ENCODE results near the gene EIF3I. TPM values are rescaled to one million over a fixed set of nuclear protein-coding genes. Genes with fewer than 3 reads are reported as not detected.

EIF3I gene
- total RNA-seq, 4 donors from 2014 or later = 128 to 189 (median 169) TPM

- no peak for DNase-seq (ENCODE audit: low spot score in 2 of 2)
- WGBS, 2 donors = 3% methylated on average over 35 to 36 of the region's 36 CpGs
- H3K4me3 ChIP-seq (ENCODE audit: low read depth, poor library complexity, severe bottlenecking) = peak overlapping the region; percentile 48
- TF ChIP-seq, protein P1, sequence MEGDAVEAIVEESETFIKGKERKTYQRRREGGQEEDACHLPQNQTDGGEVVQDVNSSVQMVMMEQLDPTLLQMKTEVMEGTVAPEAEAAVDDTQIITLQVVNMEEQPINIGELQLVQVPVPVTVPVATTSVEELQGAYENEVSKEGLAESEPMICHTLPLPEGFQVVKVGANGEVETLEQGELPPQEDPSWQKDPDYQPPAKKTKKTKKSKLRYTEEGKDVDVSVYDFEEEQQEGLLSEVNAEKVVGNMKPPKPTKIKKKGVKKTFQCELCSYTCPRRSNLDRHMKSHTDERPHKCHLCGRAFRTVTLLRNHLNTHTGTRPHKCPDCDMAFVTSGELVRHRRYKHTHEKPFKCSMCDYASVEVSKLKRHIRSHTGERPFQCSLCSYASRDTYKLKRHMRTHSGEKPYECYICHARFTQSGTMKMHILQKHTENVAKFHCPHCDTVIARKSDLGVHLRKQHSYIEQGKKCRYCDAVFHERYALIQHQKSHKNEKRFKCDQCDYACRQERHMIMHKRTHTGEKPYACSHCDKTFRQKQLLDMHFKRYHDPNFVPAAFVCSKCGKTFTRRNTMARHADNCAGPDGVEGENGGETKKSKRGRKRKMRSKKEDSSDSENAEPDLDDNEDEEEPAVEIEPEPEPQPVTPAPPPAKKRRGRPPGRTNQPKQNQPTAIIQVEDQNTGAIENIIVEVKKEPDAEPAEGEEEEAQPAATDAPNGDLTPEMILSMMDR (IDR thresholded peaks at IDR 0.05) = no peak
- no peak for TF ChIP-seq POLR2A (IDR thresholded peaks at IDR 0.05)
- intact Hi-C loops (cut with DNase I; ENCODE audit: low total_unique reads) = no loop called here
Observed at GRCh38 chr1:32180186-32181060, 41.8 kb upstream of the EIF3I start.

- no peak for TF ChIP-seq POLR2A (IDR thresholded peaks at IDR 0.05)
- TF ChIP-seq, protein P1 (IDR thresholded peaks at IDR 0.05) = no peak
- intact Hi-C loops (cut with DNase I; ENCODE audit: low total_unique reads) = no loop called here
- WGBS, 2 donors = 47 to 59% methylated on average over 9 of the region's 9 CpGs
- no peak overlapping the region for H3K4me3 ChIP-seq (ENCODE audit: low read depth, poor library complexity, severe bottlenecking)
- no peak for DNase-seq (ENCODE audit: low spot score in 2 of 2)
Observed at GRCh38 chr1:32181065-32181464, 41.1 kb upstream of the EIF3I start.

DNA sequence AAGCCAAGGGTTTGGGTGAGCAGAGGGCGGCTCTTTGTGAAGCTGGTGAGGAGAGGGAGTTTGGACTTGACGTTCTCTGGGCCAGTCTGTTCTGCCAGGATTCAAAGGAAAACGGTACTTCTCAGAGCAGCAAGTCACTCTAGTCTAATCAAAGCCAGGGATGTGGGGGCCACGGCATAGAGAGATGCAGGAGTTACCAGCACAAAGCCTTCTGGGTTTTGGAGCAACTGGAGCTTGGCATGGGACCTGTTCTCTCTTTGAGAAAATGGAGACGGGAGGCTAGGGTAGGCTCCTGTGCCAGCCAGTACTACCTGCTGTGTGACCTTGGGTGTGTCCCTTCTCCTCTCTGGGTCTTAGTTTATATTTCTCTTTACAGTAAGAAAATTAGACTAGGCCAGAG lies 40.6 kb upstream of the EIF3I start:
- TF ChIP-seq POLR2A (IDR thresholded peaks at IDR 0.05) = no peak
- TF ChIP-seq, protein P1 (IDR thresholded peaks at IDR 0.05) = no peak
- intact Hi-C loops (cut with DNase I; ENCODE audit: low total_unique reads) = no loop called here
- WGBS, 2 donors = 53 to 55% methylated on average over 5 of the region's 5 CpGs
- no peak for DNase-seq (ENCODE audit: low spot score in 2 of 2)
- H3K4me3 ChIP-seq (ENCODE audit: low read depth, poor library complexity, severe bottlenecking) = no peak overlapping the region

GRCh38 chr1:32182060-32182459 lies 40.1 kb upstream of the EIF3I start:
- no peak overlapping the region for H3K4me3 ChIP-seq (ENCODE audit: low read depth, poor library complexity, severe bottlenecking)
- intact Hi-C loops (cut with DNase I; ENCODE audit: low total_unique reads) = no loop called here
- 73% methylated on average over 6 of the region's 6 CpGs for WGBS, 2 donors
- DNase-seq (ENCODE audit: low spot score in 2 of 2) = no peak
- TF ChIP-seq POLR2A (IDR thresholded peaks at IDR 0.05) = no peak
- TF ChIP-seq, protein P1 (IDR thresholded peaks at IDR 0.05) = no peak

DNA sequence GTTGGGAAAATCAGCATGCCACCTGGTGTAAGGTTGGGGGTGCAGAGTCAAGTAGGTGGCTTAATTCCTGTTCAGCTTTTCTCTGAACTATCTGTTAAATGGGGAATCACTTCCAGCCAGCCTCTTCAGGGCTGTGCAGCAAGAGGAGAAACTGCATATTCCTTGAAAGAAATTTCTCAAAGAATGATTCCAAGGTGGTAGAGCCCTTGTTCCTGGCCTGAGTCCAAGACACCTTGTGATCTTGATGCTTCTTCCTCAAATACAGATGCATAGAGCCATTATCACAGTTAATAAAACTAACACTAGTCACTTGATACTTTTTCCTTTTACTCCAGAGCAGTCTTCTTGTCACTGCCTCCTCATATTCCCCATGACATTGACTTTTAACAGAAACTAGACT lies 37.6 kb upstream of the EIF3I start:
- DNase-seq (ENCODE audit: low spot score in 2 of 2) = no peak
- intact Hi-C loops (cut with DNase I; ENCODE audit: low total_unique reads) = no loop called here
- H3K4me3 ChIP-seq (ENCODE audit: low read depth, poor library complexity, severe bottlenecking) = no peak overlapping the region
- TF ChIP-seq, protein P1 (IDR thresholded peaks at IDR 0.05) = no peak
- TF ChIP-seq POLR2A (IDR thresholded peaks at IDR 0.05) = no peak

All from lower leg skin (tissue), 4 donors.